DOHH2 (cell line): ENCODE measurements around the gene SLC5A3.

Source experiments
- H3F3A ChIP-seq: fragments of 200-600 bp; sonication (generic), shearing (Covaris generic); 2 replicates; pipeline ENCODE4 v1.6.0; 2016; ENCODE audit warnings: antibody characterized with exemption, mild to moderate bottlenecking; ENCODE audit not compliant: control insufficient read depth, insufficient read depth
- H3K27ac ChIP-seq: fragments of 200-600 bp; sonication (generic); 2 replicates; pipeline ENCODE4 v1.5.1; 2014; ENCODE audit warnings: low read depth, mild to moderate bottlenecking, low read length, moderate library complexity
- H3K27me3 ChIP-seq: fragments of 200-600 bp; sonication (generic); 2 replicates; pipeline ENCODE4 v1.6.1; 2014; ENCODE audit warnings: mild to moderate bottlenecking, low read length, mixed read lengths; ENCODE audit not compliant: control insufficient read depth
- H3K36me3 ChIP-seq: fragments of 200-600 bp; sonication (generic); 2 replicates; pipeline ENCODE4 v1.6.1; 2014; ENCODE audit warnings: mild to moderate bottlenecking, low read length, moderate library complexity, mixed read lengths; ENCODE audit not compliant: control insufficient read depth
- H3K4me1 ChIP-seq: fragments of 200-600 bp; sonication (generic); 2 replicates; pipeline ENCODE4 v1.6.1; 2014; ENCODE audit warnings: mild to moderate bottlenecking, low read length, mixed read lengths; ENCODE audit not compliant: control insufficient read depth
- H3K4me2 ChIP-seq: fragments of 200-600 bp; sonication (generic); 2 replicates; pipeline ENCODE4 v1.6.0; 2014; ENCODE audit warnings: mild to moderate bottlenecking, low read length, moderate library complexity
- H3K4me3 ChIP-seq: fragments of 200-600 bp; sonication (generic); 2 replicates; pipeline ENCODE4 v1.5.1; 2014; ENCODE audit warnings: mild to moderate bottlenecking, low read length, mixed read lengths
- H3K79me2 ChIP-seq: fragments of 200-600 bp; sonication (generic); 2 replicates; pipeline ENCODE4 v1.6.1; 2014; ENCODE audit warnings: mild to moderate bottlenecking, low read length, mixed read lengths; ENCODE audit not compliant: control insufficient read depth
- H3K9me2 ChIP-seq: fragments of 200-600 bp; sonication (generic); replicated peaks from 2 replicates; pipeline ENCODE4 v1.6.1; 2014; ENCODE audit warnings: mild to moderate bottlenecking, low read length, mixed read lengths; ENCODE audit not compliant: control insufficient read depth
- H3K9me3 ChIP-seq: fragments of 200-600 bp; sonication (generic); 2 replicates; pipeline ENCODE4 v1.6.1; 2014; ENCODE audit warnings: antibody characterized with exemption, low read length, mixed read lengths; ENCODE audit not compliant: control insufficient read depth, insufficient read depth
- H4K20me1 ChIP-seq: fragments of 200-600 bp; sonication (generic); 2 replicates; pipeline ENCODE4 v1.6.0; 2014; ENCODE audit warnings: low read depth, mild to moderate bottlenecking, antibody characterized with exemption, low read length, moderate library complexity; ENCODE audit not compliant: control insufficient read depth, insufficient read depth
- CTCF ChIP-seq: fragments of 200-600 bp; sonication (generic); IDR thresholded peaks from one replicate; pipeline ENCODE4 v1.5.1; 2014; ENCODE audit warnings: antibody characterized with exemption, mild to moderate bottlenecking, low read depth, low read length; ENCODE audit not compliant: poor library complexity, severe bottlenecking
- EZH2phosphoT487 ChIP-seq: fragments of 200-600 bp; sonication (generic); IDR thresholded peaks from 2 replicates; pipeline ENCODE4 v1.6.1; 2017; ENCODE audit warnings: borderline replicate concordance, mild to moderate bottlenecking, antibody characterized with exemption, low read length, moderate library complexity, mixed read lengths

The SLC5A3 gene

DNA sequence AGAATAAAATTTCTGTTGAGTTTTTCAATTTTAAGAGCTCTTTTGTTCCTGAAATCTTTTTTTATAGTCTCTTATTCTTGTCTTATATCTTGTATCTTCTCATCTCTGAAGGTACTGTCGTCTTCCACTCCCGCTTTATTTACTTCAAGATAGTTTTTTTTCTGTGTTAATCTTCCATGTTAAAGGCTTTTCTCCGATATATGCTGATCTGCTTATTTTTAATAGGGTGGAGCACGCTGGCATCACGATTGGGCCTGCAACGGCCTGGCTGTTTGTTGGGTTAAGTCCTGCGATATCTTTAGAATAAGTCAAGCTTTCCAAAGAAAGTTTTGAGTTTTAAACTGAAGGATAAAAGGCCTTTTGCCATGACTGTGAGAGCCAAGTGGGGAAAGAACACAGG is 35.7 kb downstream of the SLC5A3 start:
- no peak overlapping the region for H3K27ac ChIP-seq
- H3K4me2 ChIP-seq = no peak overlapping the region
- H3K36me3 ChIP-seq = no peaks in the 10 kb centered on the region
- no peak for TF ChIP-seq CTCF
- no peak for TF ChIP-seq EZH2phosphoT487
- no peaks in the 10 kb centered on the region for H3K27me3 ChIP-seq
- H3F3A ChIP-seq = no peaks in the 10 kb centered on the region
- no peaks in the 10 kb centered on the region for H3K9me3 ChIP-seq
- H3K4me3 ChIP-seq = no peak overlapping the region
- no peaks in the 10 kb centered on the region for H3K9me2 ChIP-seq
- no peaks in the 10 kb centered on the region for H4K20me1 ChIP-seq
- H3K79me2 ChIP-seq = peaks cover 82% of the 10 kb centered on the region
- H3K4me1 ChIP-seq = no peaks in the 10 kb centered on the region

DNA sequence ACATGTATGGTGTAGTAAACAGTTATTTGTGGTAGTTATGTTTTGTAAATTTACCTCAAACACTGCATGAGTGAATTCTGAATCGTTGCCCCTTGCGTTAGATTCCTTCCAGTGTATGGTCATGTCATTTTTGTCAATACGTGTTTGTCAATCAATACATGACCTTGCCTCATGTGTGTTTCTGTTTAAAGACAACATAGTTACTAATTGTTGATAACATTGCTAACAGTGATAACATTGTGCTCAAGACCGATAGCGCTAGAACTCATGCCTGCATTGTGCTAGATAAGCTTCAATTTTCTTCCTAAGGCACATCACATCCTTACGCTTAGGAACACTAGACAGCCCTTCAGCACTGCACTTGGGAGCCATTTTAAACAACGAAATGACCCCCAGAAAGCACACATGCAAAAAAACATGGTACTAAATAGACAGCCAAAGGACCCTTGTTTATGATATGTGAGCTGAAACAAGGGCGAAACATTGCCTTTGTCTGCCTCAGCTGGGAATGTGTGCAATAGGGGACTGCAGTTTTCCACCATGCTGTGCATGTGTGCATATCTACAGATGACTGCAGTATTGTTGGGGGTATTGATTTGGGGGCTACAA is 37.3 kb downstream of the SLC5A3 start:
- Histone ChIP-seq H3K9me2 (no peaks in the 10 kb centered on the region), H3K79me2 (peaks cover 81% of the 10 kb centered on the region), H3K4me3 (no peak overlapping the region), H3F3A (no peaks in the 10 kb centered on the region), H3K4me1 (no peaks in the 10 kb centered on the region), H3K36me3 (no peaks in the 10 kb centered on the region), H3K9me3 (no peaks in the 10 kb centered on the region), H3K4me2 (no peak overlapping the region), H4K20me1 (no peaks in the 10 kb centered on the region), H3K27ac (no peak overlapping the region), H3K27me3 (no peaks in the 10 kb centered on the region)
- TF ChIP-seq EZH2phosphoT487 (no peak), CTCF (no peak)

DNA sequence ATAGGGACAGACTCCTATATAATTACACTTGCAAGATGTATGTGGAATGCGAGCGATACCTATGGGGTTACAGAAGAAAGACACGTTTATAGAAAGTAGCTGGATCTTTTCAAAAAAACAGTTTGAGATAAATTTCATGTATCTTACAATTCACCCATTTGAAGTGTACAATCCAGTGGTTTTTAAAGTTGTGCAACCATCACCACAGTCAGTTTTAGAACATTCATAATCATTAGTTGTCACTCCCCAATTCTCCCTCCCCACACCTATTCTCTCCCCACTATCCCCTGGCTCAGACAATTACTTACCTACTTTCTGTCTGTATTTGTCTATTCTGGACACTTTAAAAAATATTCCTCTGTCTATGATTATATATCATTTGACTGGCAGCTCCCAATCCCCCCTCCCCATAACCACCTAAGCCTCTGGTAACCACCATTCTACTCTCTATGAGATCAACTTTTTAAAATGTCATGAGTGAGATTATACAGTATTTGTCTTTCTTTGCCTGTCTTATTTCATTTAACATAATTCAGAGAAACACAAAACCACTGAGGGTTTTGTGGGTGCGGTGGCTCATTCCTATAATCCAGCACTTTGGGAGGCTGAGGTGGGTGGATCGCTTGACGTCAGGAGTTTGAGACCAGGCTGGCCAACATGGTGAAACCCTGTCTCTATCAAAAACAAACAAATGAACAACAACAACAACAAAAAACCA is 39.1 kb downstream of the SLC5A3 start:
- H3K36me3 ChIP-seq = no peaks in the 10 kb centered on the region
- H3F3A ChIP-seq = no peaks in the 10 kb centered on the region
- peaks cover 73% of the 10 kb centered on the region for H3K79me2 ChIP-seq
- H3K4me3 ChIP-seq = no peak overlapping the region
- no peaks in the 10 kb centered on the region for H3K9me2 ChIP-seq
- H3K4me2 ChIP-seq = no peak overlapping the region
- H4K20me1 ChIP-seq = no peaks in the 10 kb centered on the region
- no peaks in the 10 kb centered on the region for H3K27me3 ChIP-seq
- H3K4me1 ChIP-seq = no peaks in the 10 kb centered on the region
- no peak overlapping the region for H3K27ac ChIP-seq
- no peak for TF ChIP-seq CTCF
- no peak for TF ChIP-seq EZH2phosphoT487
- no peaks in the 10 kb centered on the region for H3K9me3 ChIP-seq
